ENCODE data around the gene KIRREL3. TPM values are rescaled to one million over a fixed set of nuclear protein-coding genes. Genes with fewer than 3 reads are reported as not detected.
A peak's percentile ranks its signal among the peaks of the same experiment; 100 is the strongest.

Gene KIRREL3
- polyA plus RNA-seq, 2 of the 4 experiments (the other 2 are of a cell fraction): 3.0 to 11.0 TPM

DNA sequence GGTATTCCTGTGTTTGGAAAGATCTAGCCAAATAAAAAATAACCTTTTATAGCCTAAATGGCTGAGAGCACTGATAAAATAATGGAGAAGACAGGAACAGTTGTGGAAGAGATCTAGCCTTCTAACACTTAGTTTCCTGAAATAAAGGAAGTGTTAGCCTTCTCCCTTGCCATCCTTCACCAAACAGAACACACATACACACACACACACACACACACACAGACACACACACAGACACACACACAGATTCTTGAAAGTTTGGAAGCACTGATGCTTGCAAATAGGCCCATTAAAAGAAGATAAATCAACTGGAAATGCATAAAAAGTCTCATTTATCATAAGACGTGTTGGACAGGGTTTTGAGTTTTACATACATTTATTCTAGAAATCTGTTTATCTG is 37.5 kb downstream of the KIRREL3 start:
- FAIRE-seq (no peak), DNase-seq (ENCODE audit: low read depth in 1 of 2, low spot score in 1 of 2) (peak in 1 of 2 experiments; percentile 39), ATAC-seq (no peak)
- no peak overlapping the region for H3K4me3 ChIP-seq
- CTCF ChIA-PET: no interaction called here
- POLR2A ChIA-PET: no interaction called here
- peak overlapping the region; percentile 83 to 87 for H3K27ac ChIP-seq
- H3K4me2 ChIP-seq: peak overlapping the region; percentile 72
- H3K9me3 ChIP-seq: peaks cover 4% of the 10 kb centered on the region; the same call in 1 of the 3 replicates
- TF ChIP-seq EHMT2 (IDR thresholded peaks at IDR 0.05; ENCODE audit: low read depth) (no peak), SREBF2 (IDR thresholded peaks at IDR 0.05) (no peak), ZSCAN20 (CRISPR knock-in tag; IDR thresholded peaks at IDR 0.05) (no peak), MYC (IDR thresholded peaks at IDR 0.05; ENCODE audit: borderline replicate concordance, low read length) (no peak), FOSB (CRISPR knock-in tag; IDR thresholded peaks at IDR 0.05) (no peak), ZNF302 (CRISPR knock-in tag; IDR thresholded peaks at IDR 0.05) (no peak), RFX5 (IDR thresholded peaks at IDR 0.05) (no peak), CBX8 (IDR thresholded peaks at IDR 0.05) (no peak), ZC3H11A (IDR thresholded peaks at IDR 0.05) (no peak), CHD2 (IDR thresholded peaks at IDR 0.05; ENCODE audit: low read length, partially characterized antibody) (no peak), JUNB (IDR thresholded peaks at IDR 0.05) (no peak)
- TF ChIP-seq, protein P1, sequence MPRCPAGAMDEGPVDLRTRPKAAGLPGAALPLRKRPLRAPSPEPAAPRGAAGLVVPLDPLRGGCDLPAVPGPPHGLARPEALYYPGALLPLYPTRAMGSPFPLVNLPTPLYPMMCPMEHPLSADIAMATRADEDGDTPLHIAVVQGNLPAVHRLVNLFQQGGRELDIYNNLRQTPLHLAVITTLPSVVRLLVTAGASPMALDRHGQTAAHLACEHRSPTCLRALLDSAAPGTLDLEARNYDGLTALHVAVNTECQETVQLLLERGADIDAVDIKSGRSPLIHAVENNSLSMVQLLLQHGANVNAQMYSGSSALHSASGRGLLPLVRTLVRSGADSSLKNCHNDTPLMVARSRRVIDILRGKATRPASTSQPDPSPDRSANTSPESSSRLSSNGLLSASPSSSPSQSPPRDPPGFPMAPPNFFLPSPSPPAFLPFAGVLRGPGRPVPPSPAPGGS (IDR thresholded peaks at IDR 0.05): no peak
- peaks cover 44% of the 10 kb centered on the region for H3K4me1 ChIP-seq
- 0% methylated on average over 1 of the region's 1 CpG for whole genome bisulfite sequencing (ENCODE audit: missing lambda C conversion rate)

DNA sequence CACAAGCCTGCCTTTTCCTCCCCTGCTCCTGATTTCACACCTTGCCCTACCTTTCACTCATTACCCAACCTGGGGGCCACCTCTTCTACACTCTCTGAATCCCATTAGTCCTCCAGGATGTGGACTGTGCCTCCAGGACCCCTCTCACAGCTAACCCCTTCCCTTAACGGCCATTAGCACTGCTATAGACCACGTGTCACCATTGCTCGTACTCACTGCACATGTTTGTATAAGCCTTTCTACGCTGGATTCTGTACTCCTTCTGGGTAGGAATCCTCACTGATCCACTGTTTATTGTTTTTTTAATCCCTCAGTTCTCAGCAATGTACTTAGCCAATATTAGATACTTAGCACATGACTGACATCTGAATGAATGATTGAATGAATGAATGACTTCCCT is 40.9 kb downstream of the KIRREL3 start:
- Histone ChIP-seq H3K4me1 (peaks cover 33% of the 10 kb centered on the region), H3K9me3 (peaks cover 4% of the 10 kb centered on the region; the same call in 1 of the 3 replicates), H3K27ac (peak overlapping the region in 1 of 2 experiments; percentile 67; a peak in 2 of 6 replicates), H3K4me2 (no peak overlapping the region), H3K4me3 (no peak overlapping the region)
- WGBS (ENCODE audit: missing lambda C conversion rate): 86% methylated on average over 4 of the region's 4 CpGs
- ChIA-PET POLR2A (no interaction called here), CTCF (no interaction called here)
- DNase-seq (ENCODE audit: low read depth in 1 of 2, low spot score in 1 of 2) (no peak), FAIRE-seq (no peak), ATAC-seq (no peak)
- TF ChIP-seq HOXA7 (CRISPR knock-in tag; IDR thresholded peaks at IDR 0.05) (no peak), BHLHE40 (IDR thresholded peaks at IDR 0.05; ENCODE audit: low read depth, low read length) (no peak), POLR2A (IDR thresholded peaks at IDR 0.05; ENCODE audit: low read length) (no peak), CHD4 (IDR thresholded peaks at IDR 0.05; ENCODE audit: borderline replicate concordance) (no peak), CHD2 (IDR thresholded peaks at IDR 0.05; ENCODE audit: low read length, partially characterized antibody) (no peak), MYC (IDR thresholded peaks at IDR 0.05; ENCODE audit: borderline replicate concordance, low read length) (no peak), RNF2 (IDR thresholded peaks at IDR 0.05; ENCODE audit: borderline replicate concordance, low read depth) (no peak), HOXB5 (CRISPR knock-in tag; IDR thresholded peaks at IDR 0.05) (no peak), RFX5 (IDR thresholded peaks at IDR 0.05) (no peak), SREBF2 (IDR thresholded peaks at IDR 0.05) (no peak)
- TF ChIP-seq, protein P2, sequence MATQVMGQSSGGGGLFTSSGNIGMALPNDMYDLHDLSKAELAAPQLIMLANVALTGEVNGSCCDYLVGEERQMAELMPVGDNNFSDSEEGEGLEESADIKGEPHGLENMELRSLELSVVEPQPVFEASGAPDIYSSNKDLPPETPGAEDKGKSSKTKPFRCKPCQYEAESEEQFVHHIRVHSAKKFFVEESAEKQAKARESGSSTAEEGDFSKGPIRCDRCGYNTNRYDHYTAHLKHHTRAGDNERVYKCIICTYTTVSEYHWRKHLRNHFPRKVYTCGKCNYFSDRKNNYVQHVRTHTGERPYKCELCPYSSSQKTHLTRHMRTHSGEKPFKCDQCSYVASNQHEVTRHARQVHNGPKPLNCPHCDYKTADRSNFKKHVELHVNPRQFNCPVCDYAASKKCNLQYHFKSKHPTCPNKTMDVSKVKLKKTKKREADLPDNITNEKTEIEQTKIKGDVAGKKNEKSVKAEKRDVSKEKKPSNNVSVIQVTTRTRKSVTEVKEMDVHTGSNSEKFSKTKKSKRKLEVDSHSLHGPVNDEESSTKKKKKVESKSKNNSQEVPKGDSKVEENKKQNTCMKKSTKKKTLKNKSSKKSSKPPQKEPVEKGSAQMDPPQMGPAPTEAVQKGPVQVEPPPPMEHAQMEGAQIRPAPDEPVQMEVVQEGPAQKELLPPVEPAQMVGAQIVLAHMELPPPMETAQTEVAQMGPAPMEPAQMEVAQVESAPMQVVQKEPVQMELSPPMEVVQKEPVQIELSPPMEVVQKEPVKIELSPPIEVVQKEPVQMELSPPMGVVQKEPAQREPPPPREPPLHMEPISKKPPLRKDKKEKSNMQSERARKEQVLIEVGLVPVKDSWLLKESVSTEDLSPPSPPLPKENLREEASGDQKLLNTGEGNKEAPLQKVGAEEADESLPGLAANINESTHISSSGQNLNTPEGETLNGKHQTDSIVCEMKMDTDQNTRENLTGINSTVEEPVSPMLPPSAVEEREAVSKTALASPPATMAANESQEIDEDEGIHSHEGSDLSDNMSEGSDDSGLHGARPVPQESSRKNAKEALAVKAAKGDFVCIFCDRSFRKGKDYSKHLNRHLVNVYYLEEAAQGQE (IDR thresholded peaks at IDR 0.05): no peak
- TF ChIP-seq, protein P3, sequence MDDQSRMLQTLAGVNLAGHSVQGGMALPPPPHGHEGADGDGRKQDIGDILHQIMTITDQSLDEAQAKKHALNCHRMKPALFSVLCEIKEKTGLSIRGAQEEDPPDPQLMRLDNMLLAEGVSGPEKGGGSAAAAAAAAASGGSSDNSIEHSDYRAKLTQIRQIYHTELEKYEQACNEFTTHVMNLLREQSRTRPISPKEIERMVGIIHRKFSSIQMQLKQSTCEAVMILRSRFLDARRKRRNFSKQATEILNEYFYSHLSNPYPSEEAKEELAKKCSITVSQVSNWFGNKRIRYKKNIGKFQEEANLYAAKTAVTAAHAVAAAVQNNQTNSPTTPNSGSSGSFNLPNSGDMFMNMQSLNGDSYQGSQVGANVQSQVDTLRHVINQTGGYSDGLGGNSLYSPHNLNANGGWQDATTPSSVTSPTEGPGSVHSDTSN (IDR thresholded peaks at IDR 0.05): no peak

Measured in A549 (cell line).